ENCODE measurements around the gene PSMD8. TPM values are rescaled to one million over a fixed set of nuclear protein-coding genes. Genes with fewer than 3 reads are reported as not detected.

The PSMD8 gene
- total RNA-seq: 10 to 100 TPM; 49.4 to 68.7 TPM

DNA sequence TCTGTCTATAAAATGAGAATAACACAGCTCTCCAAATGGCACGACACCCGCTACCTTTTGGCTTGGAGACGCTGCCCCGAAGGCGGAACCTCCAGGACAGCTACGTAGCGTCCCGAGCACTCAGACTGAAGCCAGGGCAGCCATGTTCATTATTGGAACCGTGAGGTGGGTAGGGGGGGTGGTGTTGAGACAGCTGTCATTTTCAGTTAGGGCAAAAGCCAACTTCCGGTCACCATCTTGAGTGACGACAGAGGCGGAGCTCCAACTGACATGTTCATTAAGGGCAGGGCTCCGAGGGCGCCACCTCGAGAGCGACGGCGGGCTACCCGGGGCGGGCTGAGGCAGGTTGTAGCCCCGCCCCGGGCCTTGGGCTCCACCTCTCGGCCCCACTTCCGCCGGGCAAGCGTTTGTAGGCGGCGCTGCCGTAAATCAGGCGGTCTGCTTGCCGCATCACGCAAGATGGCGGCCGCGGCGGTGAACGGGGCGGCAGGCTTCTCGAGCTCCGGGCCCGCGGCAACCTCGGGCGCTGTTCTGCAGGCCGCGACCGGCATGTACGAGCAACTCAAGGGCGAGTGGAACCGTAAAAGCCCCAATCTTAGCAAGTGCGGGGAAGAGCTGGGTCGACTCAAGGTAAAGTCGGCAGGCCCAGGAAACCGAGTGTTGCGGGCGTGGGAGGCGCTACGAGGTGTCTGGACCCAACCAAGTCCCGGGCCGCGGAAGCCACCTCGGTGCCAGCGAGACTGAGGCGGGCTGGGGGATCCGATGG, at the start of gene PSMD8:
Gene PSMD8 (plus strand): TSS at position 240 of the 766 bp plus-strand sequence. CDS start 31 bp downstream, at position 271.
- H3K27me3 ChIP-seq: no peaks in the 10 kb centered on the region
- TF ChIP-seq POLR2A (IDR thresholded peaks at IDR 0.05): peak; percentile 88 to 95 (median 95)
- TF ChIP-seq, protein P1, sequence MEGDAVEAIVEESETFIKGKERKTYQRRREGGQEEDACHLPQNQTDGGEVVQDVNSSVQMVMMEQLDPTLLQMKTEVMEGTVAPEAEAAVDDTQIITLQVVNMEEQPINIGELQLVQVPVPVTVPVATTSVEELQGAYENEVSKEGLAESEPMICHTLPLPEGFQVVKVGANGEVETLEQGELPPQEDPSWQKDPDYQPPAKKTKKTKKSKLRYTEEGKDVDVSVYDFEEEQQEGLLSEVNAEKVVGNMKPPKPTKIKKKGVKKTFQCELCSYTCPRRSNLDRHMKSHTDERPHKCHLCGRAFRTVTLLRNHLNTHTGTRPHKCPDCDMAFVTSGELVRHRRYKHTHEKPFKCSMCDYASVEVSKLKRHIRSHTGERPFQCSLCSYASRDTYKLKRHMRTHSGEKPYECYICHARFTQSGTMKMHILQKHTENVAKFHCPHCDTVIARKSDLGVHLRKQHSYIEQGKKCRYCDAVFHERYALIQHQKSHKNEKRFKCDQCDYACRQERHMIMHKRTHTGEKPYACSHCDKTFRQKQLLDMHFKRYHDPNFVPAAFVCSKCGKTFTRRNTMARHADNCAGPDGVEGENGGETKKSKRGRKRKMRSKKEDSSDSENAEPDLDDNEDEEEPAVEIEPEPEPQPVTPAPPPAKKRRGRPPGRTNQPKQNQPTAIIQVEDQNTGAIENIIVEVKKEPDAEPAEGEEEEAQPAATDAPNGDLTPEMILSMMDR (IDR thresholded peaks at IDR 0.05): peak in 4 of 7 experiments; percentile 9 to 36 (median 26)
- peak; percentile 99 for ATAC-seq
- intact Hi-C loops (cut with DNase I): loop anchor here (5.0 kb wide), 1 partner anchor 37 kb away; the partner anchor contains the start of gene CATSPERG
- peaks cover 0 to 7% of the 10 kb centered on the region in 2 donors for H3K36me3 ChIP-seq (replicated peaks in 1 of 2; ENCODE audit: insufficient read depth in 1 of 2, low read depth in 2 of 2)
- peak; percentile 99 to 100 (median 100) for DNase-seq
- no peaks in the 10 kb centered on the region for H3K9me3 ChIP-seq
- peak within 1 kb of the TSS; percentile 73 to 93 (median 80) for H3K27ac ChIP-seq
- H3K4me3 ChIP-seq: peak within 1 kb of the TSS; percentile 55 to 75
- peaks cover 24% of the 10 kb centered on the region for H3K4me1 ChIP-seq
- 0 to 1% methylated on average over 24 to 61 of the region's 65 CpGs for WGBS, 2 donors

DNA sequence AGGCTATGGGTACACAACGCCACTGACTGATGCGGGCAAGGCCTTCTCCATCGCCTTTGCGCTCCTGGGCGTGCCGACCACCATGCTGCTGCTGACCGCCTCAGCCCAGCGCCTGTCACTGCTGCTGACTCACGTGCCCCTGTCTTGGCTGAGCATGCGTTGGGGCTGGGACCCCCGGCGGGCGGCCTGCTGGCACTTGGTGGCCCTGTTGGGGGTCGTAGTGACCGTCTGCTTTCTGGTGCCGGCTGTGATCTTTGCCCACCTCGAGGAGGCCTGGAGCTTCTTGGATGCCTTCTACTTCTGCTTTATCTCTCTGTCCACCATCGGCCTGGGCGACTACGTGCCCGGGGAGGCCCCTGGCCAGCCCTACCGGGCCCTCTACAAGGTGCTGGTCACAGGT, 47.8 kb upstream of the PSMD8 start:
- H3K9me3 ChIP-seq: no peaks in the 10 kb centered on the region
- TF ChIP-seq, protein P1 (IDR thresholded peaks at IDR 0.05): no peak
- no peak for TF ChIP-seq POLR2A (IDR thresholded peaks at IDR 0.05)
- H3K4me3 ChIP-seq: no peak overlapping the region
- H3K36me3 ChIP-seq (replicated peaks in 1 of 2; ENCODE audit: insufficient read depth in 1 of 2, low read depth in 2 of 2): peaks cover 0 to 10% of the 10 kb centered on the region in 2 donors
- ATAC-seq: no peak
- intact Hi-C loops (cut with DNase I): loop anchor here (5.0 to 10.0 kb wide), 2 partner anchors 94 to 422 kb away; partner anchors contain the start of genes SIPA1L3 and WDR87
- H3K4me1 ChIP-seq: peaks cover 5% of the 10 kb centered on the region
- WGBS, 2 donors: 40 to 93% methylated on average over 1 to 22 of the region's 22 CpGs
- no peak overlapping the region for H3K27ac ChIP-seq
- no peaks in the 10 kb centered on the region for H3K27me3 ChIP-seq
- no peak for DNase-seq

- Histone ChIP-seq H3K27me3 (no peaks in the 10 kb centered on the region), H3K9me3 (no peaks in the 10 kb centered on the region), H3K4me3 (no peak overlapping the region), H3K36me3 (replicated peaks in 1 of 2; ENCODE audit: insufficient read depth in 1 of 2, low read depth in 2 of 2) (peaks cover 0 to 10% of the 10 kb centered on the region in 2 donors), H3K27ac (no peak overlapping the region), H3K4me1 (no peaks in the 10 kb centered on the region)
- ATAC-seq (no peak), DNase-seq (no peak)
- 97 to 99% methylated on average over 7 of the region's 7 CpGs for whole genome bisulfite sequencing, 2 donors
- TF ChIP-seq POLR2A (IDR thresholded peaks at IDR 0.05): no peak
- TF ChIP-seq, protein P1 (IDR thresholded peaks at IDR 0.05): no peak
- intact Hi-C loops (cut with DNase I): loop anchor here (5.0 to 10.0 kb wide), 2 partner anchors 97 to 425 kb away; partner anchors contain the start of genes SIPA1L3 and WDR87
Observed at GRCh38 chr19:38329651-38330050, 44.7 kb upstream of the PSMD8 start.

GRCh38 chr19:38331728-38332127, 42.6 kb upstream of the PSMD8 start:
- Histone ChIP-seq H3K36me3 (replicated peaks in 1 of 2; ENCODE audit: insufficient read depth in 1 of 2, low read depth in 2 of 2) (peaks cover 0 to 8% of the 10 kb centered on the region in 2 donors), H3K27ac (no peak overlapping the region), H3K27me3 (no peaks in the 10 kb centered on the region), H3K4me1 (no peaks in the 10 kb centered on the region), H3K9me3 (no peaks in the 10 kb centered on the region), H3K4me3 (no peak overlapping the region)
- WGBS, 2 donors: 75 to 88% methylated on average over 1 of the region's 1 CpG
- TF ChIP-seq POLR2A (IDR thresholded peaks at IDR 0.05): no peak
- TF ChIP-seq, protein P1 (IDR thresholded peaks at IDR 0.05): no peak
- no peak for ATAC-seq
- intact Hi-C loops (cut with DNase I): no loop called here
- no peak for DNase-seq

Measured in body of pancreas (tissue), 4 donors.